HepG2 (cell line): ENCODE data around the gene TRUB1. TPM values are rescaled to one million over a fixed set of nuclear protein-coding genes. Genes with fewer than 3 reads are reported as not detected.

ENCODE experiments used
- ATAC-seq: fragments of 200-7000 bp; cut with Tn5 transposase; 3 replicates; pipeline ENCODE4 v1.9.1; 2020; ENCODE audit warnings: mild to moderate bottlenecking, moderate library complexity
- BruUV-seq: library from RNA; stranded (reverse); fragments of 400-500 nt; replicated peaks from 2 replicates; lab custom pipeline; 2021; lab: Mats Ljungman, UMichigan
- CTCF ChIA-PET: fragments of 300-600 bp; formaldehyde crosslinking; extraction: SDS; loops from one replicate; lab custom pipeline; 2021; ENCODE audit warnings: low total read pairs, inconsistent platforms, low intra/inter-chr PET ratio; lab: Yijun Ruan, JAX
- POLR2A ChIA-PET: fragments of 350-600 bp; sonication (Branson Sonifier 250); formaldehyde crosslinking; loops from one replicate; lab custom pipeline; 2020; ENCODE audit warnings: antibody characterized with exemption, inconsistent platforms; lab: Yijun Ruan, JAX
- DNase-seq: peaks from one replicate; pipeline ENCODE4 v3.0.0-alpha.2; 2015; ENCODE audit warnings: low spot score
- FAIRE-seq: peaks from 3 replicates; lab custom pipeline; 2011; peaks lifted over from hg19 to GRCh38; lab: Jason Lieb, UNC
- H2AFZ ChIP-seq: one replicate; pipeline ENCODE4 v1.6.1; 2011; ENCODE audit warnings: low read length, inconsistent platforms
- H3K27ac ChIP-seq: fragments of 300-600 bp; 3 replicates; pipeline ENCODE4 v1.8.0; 2011; ENCODE audit warnings: mixed run types, mild to moderate bottlenecking, mixed read lengths, low read length, inconsistent platforms; ENCODE audit not compliant: insufficient read depth; ENCODE audit errors: extremely low read length
- H3K27me3 ChIP-seq, 2 experiments: fragments of 200-600 bp in 1 of 2; 2 replicates in 1 of 2; 3 replicates in 1 of 2; pipeline versions ENCODE4 v1.6.0 to v1.8.0; 2011; ENCODE audit warnings: low read length in 2 of 2, mild to moderate bottlenecking in 2 of 2, moderate library complexity in 2 of 2, inconsistent platforms in 1 of 2; ENCODE audit not compliant: insufficient read depth in 2 of 2, control insufficient read depth in 1 of 2
- H3K36me3 ChIP-seq, 2 experiments: fragments of 200-600 bp in 1 of 2; replicated peaks in 1 of 2; 2 replicates in 1 of 2; 3 replicates in 1 of 2; pipeline versions ENCODE4 v1.5.1 to v1.8.0; 2011; ENCODE audit warnings: low read length in 2 of 2, inconsistent platforms in 1 of 2; ENCODE audit not compliant: insufficient read depth in 2 of 2, control insufficient read depth in 1 of 2
- H3K4me1 ChIP-seq: 2 replicates; pipeline ENCODE4 v1.5.1; 2012; ENCODE audit warnings: low read length, inconsistent platforms; ENCODE audit not compliant: insufficient read depth
- H3K4me2 ChIP-seq: 2 replicates; pipeline ENCODE4 v1.6.0; 2011; ENCODE audit warnings: low read depth, low read length, inconsistent platforms
- H3K4me3 ChIP-seq, 3 experiments: fragments of 200-600 bp in 1 of 3; sonication (generic), shearing (Covaris generic) in 1 of 3; replicated peaks in 1 of 3; 2 replicates each; pipeline ENCODE4 v1.5.1; 2011 to 2016; ENCODE audit warnings: low read length in 3 of 3, inconsistent platforms in 2 of 3, low read depth in 2 of 3, mild to moderate bottlenecking in 2 of 3, control low read depth in 1 of 3, mixed read lengths in 1 of 3; ENCODE audit not compliant: insufficient read depth in 1 of 3
- H3K79me2 ChIP-seq: one replicate; pipeline ENCODE4 v1.6.1; 2011; ENCODE audit warnings: low read length, inconsistent platforms; ENCODE audit not compliant: insufficient read depth
- H3K9ac ChIP-seq: 2 replicates; pipeline ENCODE4 v1.6.0; 2011; ENCODE audit warnings: mild to moderate bottlenecking, low read depth, low read length, inconsistent platforms; ENCODE audit not compliant: insufficient read depth
- H3K9me3 ChIP-seq: 2 replicates; pipeline ENCODE4 v1.5.1; 2012; ENCODE audit warnings: mild to moderate bottlenecking, low read length
- H4K20me1 ChIP-seq: 2 replicates; pipeline ENCODE4 v1.6.0; 2011; ENCODE audit warnings: inconsistent platforms, mild to moderate bottlenecking, low read length, moderate library complexity; ENCODE audit not compliant: insufficient read depth
- GMEB2 ChIP-seq: IDR thresholded peaks from 2 replicates; pipeline ENCODE4 v1.6.1; 2016; ENCODE audit warnings: missing biosample characterization, missing genetic modification reagents, low read depth
- HNRNPLL ChIP-seq: fragments of 200-400 bp; formaldehyde crosslinking; IDR thresholded peaks from 2 replicates; pipeline ENCODE4 v1.6.1; 2017; ENCODE audit warnings: mild to moderate bottlenecking, low read depth, low read length; ENCODE audit not compliant: poor library complexity, severe bottlenecking
- LCORL ChIP-seq, 2 experiments: fragments of 450-650 bp in 1 of 2; sonication (generic) in 1 of 2; formaldehyde crosslinking in 1 of 2; IDR thresholded peaks; 2 replicates each; pipeline versions ENCODE4 v1.5.0 to v1.6.1; 2017 to 2020; ENCODE audit warnings: antibody characterized with exemption in 1 of 2, missing genetic modification reagents in 1 of 2
- MED1 ChIP-seq: sonication (generic); formaldehyde crosslinking; IDR thresholded peaks from 2 replicates; pipeline ENCODE4 v1.4.0; 2020; ENCODE audit warnings: missing genetic modification reagents
- NFKB2 ChIP-seq: sonication (generic); formaldehyde crosslinking; IDR thresholded peaks from 2 replicates; pipeline ENCODE4 v1.4.0; 2020; ENCODE audit warnings: missing genetic modification reagents, borderline replicate concordance
- PCBP1 ChIP-seq: fragments of 200-400 bp; formaldehyde crosslinking; IDR thresholded peaks from 2 replicates; pipeline ENCODE4 v1.6.1; 2017; ENCODE audit warnings: mild to moderate bottlenecking, low read depth, low read length, borderline replicate concordance
- STAT5B ChIP-seq: sonication (generic); formaldehyde crosslinking; IDR thresholded peaks from 2 replicates; pipeline ENCODE4 v1.4.0; 2020; ENCODE audit warnings: missing genetic modification reagents
- TCF7L2 ChIP-seq: IDR thresholded peaks from 2 replicates; pipeline ENCODE4 v1.6.1; 2011; ENCODE audit warnings: mild to moderate bottlenecking, low read depth, low read length, moderate library complexity
- XRCC5 ChIP-seq: fragments of 200-400 bp; formaldehyde crosslinking; optimal IDR thresholded peaks from 2 replicates; pipeline ENCODE3; 2017; ENCODE audit warnings: mild to moderate bottlenecking, low read length
- ZFP1 ChIP-seq: IDR thresholded peaks from 2 replicates; pipeline ENCODE4 v1.6.1; 2016
- ZMYM3 ChIP-seq: sonication (generic); formaldehyde crosslinking; IDR thresholded peaks from 2 replicates; pipeline ENCODE4 v1.5.1; 2020; ENCODE audit warnings: mild to moderate bottlenecking, missing genetic modification reagents
- ZNF235 ChIP-seq: sonication (generic); formaldehyde crosslinking; IDR thresholded peaks from 2 replicates; pipeline ENCODE4 v1.8.1; 2023; ENCODE audit warnings: mild to moderate bottlenecking, missing genetic modification reagents, borderline replicate concordance
- ZNF331 ChIP-seq: sonication (generic); formaldehyde crosslinking; IDR thresholded peaks from 2 replicates; pipeline ENCODE4 v1.4.0; 2020; ENCODE audit warnings: missing genetic modification reagents
- ZNF674 ChIP-seq: sonication (generic); formaldehyde crosslinking; IDR thresholded peaks from 2 replicates; pipeline ENCODE4 v1.5.0; 2020; ENCODE audit warnings: low read depth, mild to moderate bottlenecking, missing genetic modification reagents
- ZSCAN9 ChIP-seq: IDR thresholded peaks from 2 replicates; pipeline ENCODE4 v1.6.1; 2016; ENCODE audit warnings: borderline replicate concordance
- WGBS: methylation state at CpG from one replicate; pipeline ENCODE4 v1.1.6; 2017; ENCODE audit warnings: low lambda C conversion rate; 5-methylcytosine and 5-hydroxymethylcytosine counted together
- in situ Hi-C: cut with HindIII; loops from 2 replicates; pipeline ENCODE4 v1.10.0; 2017; ENCODE audit warnings: low pct_unique_long_range_greater_than_20kb; ENCODE audit not compliant: extremely low pct_ligation_motif_present
- intact Hi-C: fragments of 100-400 bp; cut with micrococcal nuclease; formaldehyde crosslinking; loops from one replicate; pipeline ENCODE4 v1.10.0; 2022; ENCODE audit not compliant: unreplicated experiment
- polyA plus RNA-seq, 8 experiments: library from polyadenylated mRNA; depleted of rRNA in 3 of 8; stranded (reverse) in 7 of 8; unstranded in 1 of 8; fragments of >200 nt; fragmentation: Illumina TruSeq in 4 of 8; extraction: Trizol in 4 of 8; gene quantifications; 2 replicates each; pipeline versions ENCODE4 v1.2.1 to v1.2.3, GENCODE V29; 2011 to 2016; ENCODE audit warnings: low read depth in 4 of 8, missing spikeins in 1 of 8, mixed read lengths in 1 of 8; ENCODE audit not compliant: insufficient read depth in 1 of 8
- total RNA-seq, 5 experiments: library from RNA; depleted of rRNA; stranded (reverse); fragments of >200 nt; fragmentation: Illumina TruSeq; extraction: Trizol; gene quantifications; 2 replicates each; pipeline ENCODE4 v1.2.3, GENCODE V29; 2016; ENCODE audit warnings: low read depth in 1 of 5

The TRUB1 gene
- total and polyA plus RNA-seq, 2 of the 13 experiments (the other 11 are each of a cell fraction or from before 2014, with no cell fraction given): 10.6 to 38.9 TPM

GRCh38 chr10:114992189-114992775 is 54.3 kb downstream of the TRUB1 start:
- ChIA-PET CTCF (no interaction called here), POLR2A (no interaction called here)
- BruUV-seq: no TSS peak

More at GRCh38 chr10:114992189-114992775, 54.3 kb downstream of the TRUB1 start:
- no peak overlapping the region for H2AFZ ChIP-seq
- H3K4me3 ChIP-seq: no peak overlapping the region
- in situ Hi-C loops: no loop called here
- no peaks in the 10 kb centered on the region for H3K4me1 ChIP-seq
- WGBS: 87% methylated on average over 9 of the region's 9 CpGs
- no peaks in the 10 kb centered on the region; a peak in 1 of 5 replicates for H3K36me3 ChIP-seq
- ATAC-seq (no peak), FAIRE-seq (no peak), DNase-seq (no peak)
- H3K27ac ChIP-seq: no peak overlapping the region
- no peak overlapping the region for H3K4me2 ChIP-seq
- H3K9ac ChIP-seq: no peak overlapping the region
- no peaks in the 10 kb centered on the region for H3K27me3 ChIP-seq
- intact Hi-C loops: no loop called here
- TF ChIP-seq MED1 (CRISPR knock-in tag): no peak
- TF ChIP-seq XRCC5: no peak
- no peak for TF ChIP-seq ZNF331 (CRISPR knock-in tag)
- no peak for TF ChIP-seq HNRNPLL
- TF ChIP-seq ZSCAN9 (CRISPR knock-in tag): no peak
- TF ChIP-seq ZMYM3 (CRISPR knock-in tag): no peak
- no peak for TF ChIP-seq GMEB2 (CRISPR knock-in tag)
- TF ChIP-seq ZNF235 (CRISPR knock-in tag): no peak
- TF ChIP-seq STAT5B: no peak
- TF ChIP-seq TCF7L2: no peak
- TF ChIP-seq LCORL (IDR thresholded peaks at IDR 0.05): no peak
- no peak for TF ChIP-seq LCORL (CRISPR knock-in tag; IDR thresholded peaks at IDR 0.05)
- no peak for TF ChIP-seq NFKB2 (CRISPR knock-in tag)
- no peak for TF ChIP-seq ZNF674 (CRISPR knock-in tag)
- no peak for TF ChIP-seq ZFP1 (CRISPR knock-in tag)
- TF ChIP-seq PCBP1: no peak
- H3K79me2 ChIP-seq: no peaks in the 10 kb centered on the region
- no peaks in the 10 kb centered on the region for H3K9me3 ChIP-seq
- no peaks in the 10 kb centered on the region for H4K20me1 ChIP-seq
